ENCODE data around the gene MYH9. TPM values are rescaled to one million over a fixed set of nuclear protein-coding genes. Genes with fewer than 3 reads are reported as not detected.

Gene MYH9
- total and polyA plus RNA-seq, 4 donors: 32.3 to 150 (median 98.7) TPM

DNA sequence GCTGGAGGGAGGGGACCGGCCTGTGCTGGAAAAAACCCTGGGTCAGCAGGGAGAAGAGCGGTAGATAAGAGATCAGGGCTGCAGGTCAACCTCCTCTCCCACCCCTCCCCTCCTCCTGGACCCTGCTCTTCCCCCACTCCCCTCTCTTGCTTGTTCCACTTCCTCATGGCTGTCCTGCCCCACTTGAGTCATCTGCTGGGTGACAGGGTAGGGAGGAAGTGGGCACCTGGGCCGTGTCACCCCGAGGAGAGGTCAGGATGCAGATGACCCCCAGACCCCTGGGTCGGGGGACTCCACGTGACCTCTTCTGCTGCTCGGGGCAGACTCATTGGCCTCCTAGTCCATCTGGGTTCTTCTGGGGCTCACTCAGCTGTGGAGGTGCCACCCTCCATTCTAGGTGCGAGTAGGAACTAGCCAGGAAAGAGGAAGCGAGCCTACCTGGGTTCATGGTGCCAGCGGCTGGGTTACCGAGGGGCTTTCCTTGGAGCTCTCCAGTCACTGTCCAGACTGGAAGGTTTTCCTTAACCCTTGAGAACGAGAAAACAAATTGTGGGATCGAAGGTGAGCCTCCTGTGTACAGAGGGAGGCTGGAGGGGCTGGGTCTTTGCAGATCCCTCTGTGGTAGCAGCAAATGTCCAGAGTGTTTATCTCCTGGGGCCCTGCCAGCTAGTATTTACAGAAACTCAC is 154.9 kb downstream of the MYH9 start:
- WGBS: 73% methylated on average over 13 of the region's 13 CpGs
- H3K4me1 ChIP-seq (ENCODE audit: control insufficient read depth in 4 of 4, insufficient read depth in 4 of 4, low read length in 3 of 4): peaks cover 5 to 54% (median 34%) of the 10 kb centered on the region in 4 donors
- H3K9ac ChIP-seq (ENCODE audit: low read depth in 1 of 2, low read length in 2 of 2): no peak overlapping the region
- H3K27me3 ChIP-seq (ENCODE audit: control insufficient read depth in 4 of 4, insufficient read depth in 4 of 4, low read length in 3 of 4): no peaks in the 10 kb centered on the region
- H3K36me3 ChIP-seq (ENCODE audit: control insufficient read depth in 4 of 4, insufficient read depth in 3 of 4, low read depth in 1 of 4, low read length in 3 of 4): peaks cover 9 to 46% (median 38%) of the 10 kb centered on the region in 4 donors
- no peak overlapping the region for H3K27ac ChIP-seq (ENCODE audit: low read depth in 1 of 2, low read length in 2 of 2)
- H3K9me3 ChIP-seq (ENCODE audit: control insufficient read depth in 4 of 4, low read length in 3 of 4): no peaks in the 10 kb centered on the region
- DNase-seq (ENCODE audit: low spot score): no peak
- no peak overlapping the region for H3K4me3 ChIP-seq (ENCODE audit: low read depth in 1 of 3, low read length in 3 of 3)
- TF ChIP-seq TAF1 (conservative IDR thresholded peaks at IDR 0.05) (no peak), FOXA1 (IDR thresholded peaks at IDR 0.05) (no peak), YY1 (IDR thresholded peaks at IDR 0.05) (no peak), NR2F2 (IDR thresholded peaks at IDR 0.05) (no peak), FOXA2 (IDR thresholded peaks at IDR 0.05) (no peak), GABPA (IDR thresholded peaks at IDR 0.05 in 1 of 2, conservative IDR thresholded peaks at IDR 0.05 in 1 of 2) (no peak), RXRA (IDR thresholded peaks at IDR 0.05) (no peak), SP1 (IDR thresholded peaks at IDR 0.05) (no peak)
- TF ChIP-seq, protein P1, sequence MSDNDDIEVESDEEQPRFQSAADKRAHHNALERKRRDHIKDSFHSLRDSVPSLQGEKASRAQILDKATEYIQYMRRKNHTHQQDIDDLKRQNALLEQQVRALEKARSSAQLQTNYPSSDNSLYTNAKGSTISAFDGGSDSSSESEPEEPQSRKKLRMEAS (IDR thresholded peaks at IDR 0.05): no peak

Small RNAs within 50 kb of the gene (small RNA-seq; reads per million reads assigned to genes)
- not detected for gene MIR6819

Other genes with a start within 250 kb of the MYH9 start
- 10 to 100 TPM; 11.4 to 34.5 TPM for gene APOL3, start 227.2 kb downstream of the MYH9 start, total RNA-seq
- gene APOL3, start 227.2 kb downstream of the MYH9 start, polyA plus RNA-seq: 10 to 100 TPM in 1 of 2 donors, 1 to 10 TPM in 1; 7.2 to 12.2 TPM
- 1 to 10 TPM; 1.5 to 2.3 TPM for gene APOL4, start 186.2 kb downstream of the MYH9 start, total RNA-seq
- gene APOL4, start 186.2 kb downstream of the MYH9 start, polyA plus RNA-seq: 1 to 10 TPM in 1 of 2 donors, under 1 TPM in 1; 0.59 to 2.2 TPM
- 10 to 100 TPM; 14.3 to 77.2 TPM for gene APOL2, start 148.4 kb downstream of the MYH9 start, total RNA-seq
- gene APOL2, start 148.4 kb downstream of the MYH9 start, polyA plus RNA-seq: 10 to 100 TPM; 20.0 to 23.4 TPM
- gene APOL1, start 134.8 kb downstream of the MYH9 start, total RNA-seq: 100 to 1,000 TPM in 1 of 2 donors, 1 to 10 TPM in 1; 7.7 to 129 TPM
- gene APOL1, start 134.8 kb downstream of the MYH9 start, polyA plus RNA-seq: 10 to 100 TPM; 57.7 to 61.3 TPM
- 10 to 100 TPM; 27.5 to 32.7 TPM for gene TXN2, start 93.7 kb upstream of the MYH9 start, total RNA-seq
- gene TXN2, start 93.7 kb upstream of the MYH9 start, polyA plus RNA-seq: 100 to 1,000 TPM; 114 to 154 TPM
- gene FOXRED2, start 119.1 kb upstream of the MYH9 start, total RNA-seq: 10 to 100 TPM in 1 of 2 donors, 1 to 10 TPM in 1; 9.0 to 15.0 TPM
- 1 to 10 TPM; 5.1 to 5.6 TPM for gene FOXRED2, start 119.1 kb upstream of the MYH9 start, polyA plus RNA-seq
- gene EIF3D, start 141.2 kb upstream of the MYH9 start, total RNA-seq: 100 to 1,000 TPM; 106 to 169 TPM
- gene EIF3D, start 141.2 kb upstream of the MYH9 start, polyA plus RNA-seq: 10 to 100 TPM; 32.8 to 54.6 TPM